Sigmoid colon (tissue), 4 donors: Measurements from ENCODE around the gene METTL22.

Source experiments
- EP300 ChIP-seq, 4 donors: sonication (generic); formaldehyde crosslinking; IDR thresholded peaks; one replicate each; pipeline ENCODE4 v1.6.1; 2017; ENCODE audit warnings: antibody characterized with exemption in 4 of 4
- POLR2A ChIP-seq, 2 donors: fragments of 450-650 bp; IDR thresholded peaks; one replicate each; pipeline ENCODE4 v1.6.1; 2016; ENCODE audit warnings: antibody characterized with exemption in 2 of 2, mild to moderate bottlenecking in 2 of 2, moderate library complexity in 2 of 2
- POLR2AphosphoS5 ChIP-seq, 4 donors: sonication (generic); formaldehyde crosslinking; IDR thresholded peaks; one replicate each; pipeline ENCODE4 v1.6.1; 2017; ENCODE audit warnings: antibody characterized with exemption in 4 of 4
- TF ChIP-seq, protein P1 (sequence below), 4 experiments: fragments of 450-650 bp in 3 of 4; fragments of 200-600 bp in 1 of 4; IDR thresholded peaks; one replicate each; pipeline ENCODE4 v1.5.1; 2016 to 2019; ENCODE audit warnings: antibody characterized with exemption in 4 of 4, mild to moderate bottlenecking in 3 of 4, moderate library complexity in 2 of 4

- TF ChIP-seq, protein P1, sequence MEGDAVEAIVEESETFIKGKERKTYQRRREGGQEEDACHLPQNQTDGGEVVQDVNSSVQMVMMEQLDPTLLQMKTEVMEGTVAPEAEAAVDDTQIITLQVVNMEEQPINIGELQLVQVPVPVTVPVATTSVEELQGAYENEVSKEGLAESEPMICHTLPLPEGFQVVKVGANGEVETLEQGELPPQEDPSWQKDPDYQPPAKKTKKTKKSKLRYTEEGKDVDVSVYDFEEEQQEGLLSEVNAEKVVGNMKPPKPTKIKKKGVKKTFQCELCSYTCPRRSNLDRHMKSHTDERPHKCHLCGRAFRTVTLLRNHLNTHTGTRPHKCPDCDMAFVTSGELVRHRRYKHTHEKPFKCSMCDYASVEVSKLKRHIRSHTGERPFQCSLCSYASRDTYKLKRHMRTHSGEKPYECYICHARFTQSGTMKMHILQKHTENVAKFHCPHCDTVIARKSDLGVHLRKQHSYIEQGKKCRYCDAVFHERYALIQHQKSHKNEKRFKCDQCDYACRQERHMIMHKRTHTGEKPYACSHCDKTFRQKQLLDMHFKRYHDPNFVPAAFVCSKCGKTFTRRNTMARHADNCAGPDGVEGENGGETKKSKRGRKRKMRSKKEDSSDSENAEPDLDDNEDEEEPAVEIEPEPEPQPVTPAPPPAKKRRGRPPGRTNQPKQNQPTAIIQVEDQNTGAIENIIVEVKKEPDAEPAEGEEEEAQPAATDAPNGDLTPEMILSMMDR (IDR thresholded peaks at IDR 0.05) = no peak
- no peak for TF ChIP-seq POLR2A (IDR thresholded peaks at IDR 0.05)
- no peak for TF ChIP-seq EP300 (IDR thresholded peaks at IDR 0.05)
- TF ChIP-seq POLR2AphosphoS5 (IDR thresholded peaks at IDR 0.05) = no peak
These were observed 46.0 kb downstream of the METTL22 start for GRCh38 chr16:8667492-8667891.
